ENCODE data around the gene EP400.

DNA sequence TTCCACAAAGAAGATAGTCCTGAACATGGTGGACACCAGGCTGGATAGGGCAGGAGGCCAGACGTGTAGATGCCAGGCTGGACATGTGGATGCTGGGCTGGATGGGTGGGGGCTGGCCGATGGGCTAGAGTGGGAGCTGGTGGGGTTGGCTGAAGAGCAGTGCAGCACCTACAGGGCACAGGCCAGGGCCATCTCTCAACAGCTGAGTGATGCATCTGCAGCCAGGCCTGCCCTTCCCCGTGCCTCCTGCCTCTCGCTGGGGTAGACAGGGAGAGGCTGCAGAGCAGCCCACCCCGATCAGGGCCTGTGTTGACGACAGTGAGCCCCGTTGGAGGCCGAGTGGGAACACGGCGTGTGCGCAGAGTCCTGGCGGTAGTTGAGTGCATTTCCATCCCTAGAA, 39.3 kb downstream of the EP400 start:
- TF ChIP-seq, protein P1, sequence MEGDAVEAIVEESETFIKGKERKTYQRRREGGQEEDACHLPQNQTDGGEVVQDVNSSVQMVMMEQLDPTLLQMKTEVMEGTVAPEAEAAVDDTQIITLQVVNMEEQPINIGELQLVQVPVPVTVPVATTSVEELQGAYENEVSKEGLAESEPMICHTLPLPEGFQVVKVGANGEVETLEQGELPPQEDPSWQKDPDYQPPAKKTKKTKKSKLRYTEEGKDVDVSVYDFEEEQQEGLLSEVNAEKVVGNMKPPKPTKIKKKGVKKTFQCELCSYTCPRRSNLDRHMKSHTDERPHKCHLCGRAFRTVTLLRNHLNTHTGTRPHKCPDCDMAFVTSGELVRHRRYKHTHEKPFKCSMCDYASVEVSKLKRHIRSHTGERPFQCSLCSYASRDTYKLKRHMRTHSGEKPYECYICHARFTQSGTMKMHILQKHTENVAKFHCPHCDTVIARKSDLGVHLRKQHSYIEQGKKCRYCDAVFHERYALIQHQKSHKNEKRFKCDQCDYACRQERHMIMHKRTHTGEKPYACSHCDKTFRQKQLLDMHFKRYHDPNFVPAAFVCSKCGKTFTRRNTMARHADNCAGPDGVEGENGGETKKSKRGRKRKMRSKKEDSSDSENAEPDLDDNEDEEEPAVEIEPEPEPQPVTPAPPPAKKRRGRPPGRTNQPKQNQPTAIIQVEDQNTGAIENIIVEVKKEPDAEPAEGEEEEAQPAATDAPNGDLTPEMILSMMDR (conservative IDR thresholded peaks at IDR 0.05): no peak
- TF ChIP-seq ZFX (IDR thresholded peaks at IDR 0.05): no peak
